Skeletal muscle satellite cell (primary cell): Measurements from ENCODE around the gene CMPK2.
A peak's percentile ranks its signal among the peaks of the same experiment; 100 is the strongest.

Source experiments
- H3K27me3 ChIP-seq: 2 replicates; pipeline ENCODE4 v1.7.0; 2013; ENCODE audit warnings: low read length; ENCODE audit not compliant: control insufficient read depth, insufficient read depth
- H3K36me3 ChIP-seq: 2 replicates; pipeline ENCODE4 v1.7.0; 2013; ENCODE audit warnings: mild to moderate bottlenecking, control low read depth, low read length; ENCODE audit not compliant: insufficient read depth
- H3K4me1 ChIP-seq: 2 replicates; pipeline ENCODE4 v1.7.0; 2013; ENCODE audit warnings: low read length; ENCODE audit not compliant: control insufficient read depth, insufficient read depth
- H3K4me2 ChIP-seq: 2 replicates; pipeline ENCODE4 v1.7.0; 2013; ENCODE audit warnings: mild to moderate bottlenecking, low read length
- H3K4me3 ChIP-seq: 2 replicates; pipeline ENCODE4 v1.7.0; 2013; ENCODE audit warnings: low read length
- H3K9ac ChIP-seq: 2 replicates; pipeline ENCODE4 v1.7.0; 2013; ENCODE audit warnings: mild to moderate bottlenecking, low read depth, low read length, moderate library complexity
- H3K9me3 ChIP-seq: replicated peaks from 2 replicates; pipeline ENCODE4 v1.7.0; 2013; ENCODE audit warnings: mild to moderate bottlenecking, control low read depth, low read length

Gene CMPK2

DNA sequence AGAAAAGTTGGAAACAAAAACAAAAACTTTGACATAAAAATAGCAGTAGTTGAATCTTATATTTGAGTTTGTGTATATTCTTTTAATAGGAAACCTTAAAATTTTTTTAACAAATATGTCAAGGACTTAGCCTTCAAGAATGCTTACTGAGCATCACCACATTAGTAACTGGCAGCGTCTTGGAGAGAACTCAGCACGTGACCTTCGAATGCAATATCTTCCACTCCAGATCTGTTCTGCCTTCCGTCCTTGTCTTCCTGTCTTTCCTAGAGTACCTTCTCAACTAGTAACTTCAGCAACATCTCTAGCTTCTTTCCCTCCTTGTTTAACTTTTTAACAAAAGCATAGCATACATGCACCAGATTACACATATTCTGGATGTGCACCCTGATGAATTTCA, 12.8 kb upstream of the CMPK2 start:
- Histone ChIP-seq H3K27me3 (peaks cover 22% of the 10 kb centered on the region), H3K4me1 (no peaks in the 10 kb centered on the region), H3K4me3 (no peak overlapping the region), H3K9me3 (no peaks in the 10 kb centered on the region), H3K9ac (no peak overlapping the region), H3K36me3 (no peaks in the 10 kb centered on the region), H3K4me2 (no peak overlapping the region)

GRCh38 chr2:6877402-6878304, 11.9 kb upstream of the CMPK2 start, which contains the start of gene RSAD2:
TSS of gene RSAD2 (plus strand) at chr2:6877777. CDS start at chr2:6877801, 24 bp downstream.
- no peaks in the 10 kb centered on the region for H3K4me1 ChIP-seq
- peak within 1 kb of the TSS; percentile 67 for H3K4me2 ChIP-seq
- peak within 1 kb of the TSS; percentile 58 for H3K4me3 ChIP-seq
- no peaks in the 10 kb centered on the region for H3K9me3 ChIP-seq
- H3K36me3 ChIP-seq = no peaks in the 10 kb centered on the region
- H3K9ac ChIP-seq = no peak within 1 kb of the TSS
- H3K27me3 ChIP-seq = peaks cover 22% of the 10 kb centered on the region

DNA sequence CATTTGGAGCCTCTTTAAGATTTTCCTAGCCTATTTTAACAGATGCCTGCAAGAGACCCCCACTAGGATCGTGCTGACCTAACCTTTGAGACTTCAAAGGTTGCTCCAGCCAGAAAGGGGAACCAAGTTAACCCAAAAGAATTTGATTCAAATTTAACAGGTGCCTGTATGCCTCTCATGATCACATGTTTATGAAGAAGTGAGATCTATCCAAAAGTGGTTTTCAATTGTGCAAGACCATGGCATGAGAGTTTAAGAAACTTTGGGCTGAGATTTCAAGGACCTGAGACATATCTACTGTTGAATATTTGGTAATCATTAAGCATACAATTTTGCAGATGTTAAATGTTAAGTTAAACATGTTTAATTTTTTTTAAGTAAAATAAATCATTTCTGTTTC, 10.6 kb upstream of the CMPK2 start:
- peaks cover 25% of the 10 kb centered on the region for H3K27me3 ChIP-seq
- H3K4me1 ChIP-seq = no peaks in the 10 kb centered on the region
- H3K4me2 ChIP-seq = no peak overlapping the region
- no peaks in the 10 kb centered on the region for H3K9me3 ChIP-seq
- no peak overlapping the region for H3K4me3 ChIP-seq
- H3K9ac ChIP-seq = no peak overlapping the region
- no peaks in the 10 kb centered on the region for H3K36me3 ChIP-seq

DNA sequence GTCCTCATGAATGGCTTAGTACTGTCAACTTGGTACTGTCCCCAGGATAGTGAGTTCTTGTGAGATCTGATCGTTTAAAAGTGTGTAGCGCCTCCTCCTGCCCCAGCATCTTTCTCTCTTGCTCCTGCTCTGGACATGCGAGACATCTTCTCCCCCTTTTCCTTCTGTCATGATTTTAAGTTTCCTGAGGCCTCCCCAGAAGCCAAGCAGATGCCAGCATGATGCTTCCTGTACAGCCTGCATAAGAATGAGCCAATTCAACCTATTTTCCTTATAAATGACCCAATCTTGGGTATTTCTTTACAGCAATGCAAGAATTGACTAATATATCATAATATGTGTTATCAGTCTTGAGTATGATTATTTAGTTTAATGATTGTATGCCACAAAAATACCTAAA, 8.3 kb upstream of the CMPK2 start:
- Histone ChIP-seq H3K4me1 (no peaks in the 10 kb centered on the region), H3K27me3 (peaks cover 24% of the 10 kb centered on the region), H3K9me3 (no peaks in the 10 kb centered on the region), H3K9ac (no peak overlapping the region), H3K4me3 (no peak overlapping the region), H3K36me3 (no peaks in the 10 kb centered on the region), H3K4me2 (no peak overlapping the region)

- H3K36me3 ChIP-seq = no peaks in the 10 kb centered on the region
- no peak overlapping the region for H3K4me3 ChIP-seq
- no peaks in the 10 kb centered on the region for H3K4me1 ChIP-seq
- peaks cover 18% of the 10 kb centered on the region for H3K27me3 ChIP-seq
- no peak overlapping the region for H3K9ac ChIP-seq
- no peaks in the 10 kb centered on the region for H3K9me3 ChIP-seq
- no peak overlapping the region for H3K4me2 ChIP-seq
These were observed 6.7 kb upstream of the CMPK2 start for GRCh38 chr2:6872394-6872793.

DNA sequence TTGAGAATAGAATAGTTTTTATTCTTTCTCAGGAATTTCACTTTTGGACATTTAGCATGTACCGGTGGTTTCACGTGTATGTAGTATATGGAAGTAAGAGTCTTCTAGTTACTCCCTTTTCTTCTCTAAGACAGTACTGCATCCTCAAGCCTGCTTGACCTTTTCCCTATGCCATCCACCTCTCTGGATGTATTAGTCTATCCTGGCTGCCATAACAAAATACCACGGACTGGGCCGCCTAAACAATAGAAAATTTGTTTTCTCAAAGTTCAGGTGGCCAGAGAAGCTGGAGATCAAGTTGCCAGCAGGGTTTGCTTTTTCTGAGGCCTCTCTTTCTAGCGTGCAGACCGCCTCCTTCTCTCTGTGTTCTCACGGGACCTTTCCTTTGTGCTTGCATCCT, 1.3 kb upstream of the CMPK2 start:
- no peak overlapping the region for H3K4me3 ChIP-seq
- H3K9me3 ChIP-seq = no peaks in the 10 kb centered on the region
- no peak overlapping the region for H3K9ac ChIP-seq
- H3K36me3 ChIP-seq = no peaks in the 10 kb centered on the region
- peaks cover 43% of the 10 kb centered on the region for H3K27me3 ChIP-seq
- H3K4me1 ChIP-seq = peaks cover 8% of the 10 kb centered on the region
- no peak overlapping the region for H3K4me2 ChIP-seq

DNA sequence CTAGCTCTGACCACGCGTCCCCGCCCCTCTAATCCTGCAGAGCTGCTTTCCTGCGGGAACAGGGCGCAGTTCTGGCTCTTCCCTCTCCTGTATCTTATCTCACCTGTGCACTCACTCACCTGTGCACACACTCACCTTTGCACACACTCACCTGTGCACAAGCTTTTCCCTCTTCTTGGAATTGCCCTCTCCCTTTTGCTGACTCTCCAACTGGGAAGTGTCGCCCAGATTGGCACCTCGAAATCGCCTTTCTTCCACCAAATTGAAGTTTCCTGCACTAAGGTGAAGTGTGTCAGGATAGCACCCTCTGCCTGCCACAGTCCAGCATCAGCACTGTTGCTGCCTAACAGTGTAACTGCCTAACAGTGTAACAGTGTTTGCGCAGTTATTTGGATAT, 566 bp upstream of the CMPK2 start:
- peak overlapping the region; percentile 84 for H3K4me2 ChIP-seq
- H3K36me3 ChIP-seq = no peaks in the 10 kb centered on the region
- peak overlapping the region; percentile 75 for H3K4me3 ChIP-seq
- no peaks in the 10 kb centered on the region for H3K9me3 ChIP-seq
- no peak overlapping the region for H3K9ac ChIP-seq
- H3K27me3 ChIP-seq = peaks cover 40% of the 10 kb centered on the region
- peaks cover 8% of the 10 kb centered on the region for H3K4me1 ChIP-seq

DNA sequence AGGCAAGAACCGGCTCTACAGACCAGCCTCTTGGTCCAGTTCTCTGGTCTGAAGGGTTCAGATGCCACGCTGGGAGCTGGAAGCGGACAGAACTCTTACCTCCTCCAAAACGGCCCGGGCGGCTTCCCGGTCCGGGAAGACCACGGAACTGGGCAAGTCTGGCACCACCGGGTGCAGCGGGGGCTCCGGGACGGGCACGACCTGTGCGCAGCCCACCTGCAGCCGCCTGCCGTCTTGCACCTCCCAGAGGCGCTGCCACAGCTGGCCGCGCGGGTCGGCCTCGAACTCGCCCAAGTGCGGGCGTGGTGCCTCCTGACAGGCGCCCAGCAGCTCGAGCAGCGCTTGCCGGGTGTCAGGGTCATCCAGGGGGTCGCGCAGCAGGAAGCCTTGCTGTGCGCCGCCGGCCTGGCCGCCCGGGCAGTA, 773 bp downstream of the CMPK2 start:
- peak overlapping the region; percentile 84 for H3K4me2 ChIP-seq
- peak overlapping the region; percentile 75 for H3K4me3 ChIP-seq
- peaks cover 36% of the 10 kb centered on the region for H3K27me3 ChIP-seq
- no peak overlapping the region for H3K9ac ChIP-seq
- H3K36me3 ChIP-seq = no peaks in the 10 kb centered on the region
- H3K4me1 ChIP-seq = peaks cover 8% of the 10 kb centered on the region
- H3K9me3 ChIP-seq = no peaks in the 10 kb centered on the region

GRCh38 chr2:6864231-6864754, 1.4 kb downstream of the CMPK2 start:
- H3K36me3 ChIP-seq = no peaks in the 10 kb centered on the region
- H3K4me2 ChIP-seq = no peak overlapping the region
- peaks cover 36% of the 10 kb centered on the region for H3K27me3 ChIP-seq
- peaks cover 8% of the 10 kb centered on the region for H3K4me1 ChIP-seq
- no peak overlapping the region for H3K9ac ChIP-seq
- no peak overlapping the region for H3K4me3 ChIP-seq
- H3K9me3 ChIP-seq = no peaks in the 10 kb centered on the region

DNA sequence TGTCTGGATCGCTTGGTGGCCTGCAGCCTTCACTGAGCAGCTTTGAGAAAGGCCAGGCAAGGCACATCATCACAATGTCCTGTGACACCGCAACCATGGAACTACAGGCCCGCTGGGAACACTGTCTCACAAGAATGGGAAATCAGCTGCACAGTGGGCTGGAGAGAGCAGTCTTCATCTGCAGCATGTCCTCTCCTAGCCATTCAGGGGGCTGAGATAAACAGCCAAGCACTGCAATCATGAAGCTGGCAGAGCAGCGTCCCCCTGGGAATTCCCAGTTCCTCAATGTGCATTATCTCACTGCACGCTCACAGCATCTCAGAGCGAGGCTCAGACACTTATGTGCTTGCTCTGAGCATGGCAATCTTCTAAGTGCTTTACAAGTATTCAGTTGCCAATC, 1.9 kb downstream of the CMPK2 start:
- H3K4me1 ChIP-seq = peaks cover 8% of the 10 kb centered on the region
- no peaks in the 10 kb centered on the region for H3K36me3 ChIP-seq
- H3K9ac ChIP-seq = no peak overlapping the region
- H3K4me2 ChIP-seq = no peak overlapping the region
- H3K27me3 ChIP-seq = peaks cover 36% of the 10 kb centered on the region
- no peak overlapping the region for H3K4me3 ChIP-seq
- no peaks in the 10 kb centered on the region for H3K9me3 ChIP-seq

- no peaks in the 10 kb centered on the region for H3K4me1 ChIP-seq
- H3K4me3 ChIP-seq = no peak overlapping the region
- peaks cover 15% of the 10 kb centered on the region for H3K27me3 ChIP-seq
- H3K4me2 ChIP-seq = no peak overlapping the region
- peaks cover 2% of the 10 kb centered on the region for H3K9me3 ChIP-seq
- no peaks in the 10 kb centered on the region for H3K36me3 ChIP-seq
- no peak overlapping the region for H3K9ac ChIP-seq
These were observed 5.4 kb downstream of the CMPK2 start for GRCh38 chr2:6860296-6860695.
